HG02571 (cell line): Measurements from ENCODE around the gene CTAG1B.
"Not testable (repeated sequence)": the region's sequence is repeated elsewhere in the genome, so short reads cannot be mapped to it uniquely, and the experiment has no call there.

Experiments
- ATAC-seq: cut with Tn5 transposase; IDR thresholded peaks from one replicate; pipeline ENCODE4 v1.9.1; 2021; ENCODE audit warnings: mild to moderate bottlenecking, moderate library complexity; ENCODE audit not compliant: unreplicated experiment

CTAG1B gene

DNA sequence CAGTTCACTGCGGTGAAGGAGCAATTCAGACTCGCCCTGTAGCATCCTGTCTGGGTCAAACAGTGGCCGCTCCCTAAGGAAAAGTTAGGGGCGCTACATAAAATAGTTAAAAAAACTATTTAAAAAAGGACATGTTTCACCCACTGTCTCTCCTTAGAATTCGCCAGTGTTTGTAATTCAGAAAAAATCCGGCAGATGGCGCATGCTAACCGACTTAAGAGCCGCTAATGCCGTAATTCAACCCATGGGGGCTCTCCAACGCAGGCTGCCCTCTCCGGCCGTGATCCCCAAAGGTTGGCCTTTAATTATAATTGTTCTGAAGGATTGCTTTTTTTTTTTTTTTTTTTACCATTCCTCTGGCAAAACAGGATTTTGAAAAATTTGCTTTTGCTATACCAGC lies 28.7 kb downstream of the CTAG1B start:
- ATAC-seq: not testable (repeated sequence)

DNA sequence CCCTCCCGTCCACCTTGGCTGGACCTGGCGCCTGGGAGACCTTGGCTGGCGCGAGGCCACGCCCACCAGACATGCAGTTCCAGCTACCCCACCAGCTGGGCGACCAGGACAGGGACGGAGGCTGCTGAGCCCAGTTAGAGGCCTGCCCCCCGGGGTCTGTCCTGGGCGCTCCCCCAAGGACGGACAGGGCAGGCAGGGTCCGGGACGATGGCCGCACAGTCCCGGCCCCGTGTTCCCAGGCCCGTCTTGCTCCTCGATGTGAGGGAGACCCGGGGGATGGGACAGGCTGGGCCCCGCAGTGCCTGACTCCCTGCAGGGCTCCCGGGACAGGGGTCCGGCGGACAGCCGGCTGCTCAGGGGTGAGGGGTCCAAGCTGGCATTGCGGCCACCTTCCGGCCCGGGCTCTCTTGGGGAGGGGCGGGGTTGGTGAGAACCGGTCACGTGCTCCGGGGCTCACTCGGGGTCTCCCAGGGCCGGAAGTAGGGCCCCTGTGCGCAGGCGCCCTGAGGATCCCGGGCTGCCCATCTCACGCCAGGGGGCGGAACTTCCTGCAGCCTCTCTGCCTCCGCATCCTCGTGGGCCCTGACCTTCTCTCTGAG lies 34.4 kb downstream of the CTAG1B start, which contains the start of gene CTAG1A:
Gene CTAG1A (plus strand): TSS at position 549 of the 599 bp plus-strand sequence. CDS start 74 bp downstream, outside the sequence.
- not testable (repeated sequence) for ATAC-seq

DNA sequence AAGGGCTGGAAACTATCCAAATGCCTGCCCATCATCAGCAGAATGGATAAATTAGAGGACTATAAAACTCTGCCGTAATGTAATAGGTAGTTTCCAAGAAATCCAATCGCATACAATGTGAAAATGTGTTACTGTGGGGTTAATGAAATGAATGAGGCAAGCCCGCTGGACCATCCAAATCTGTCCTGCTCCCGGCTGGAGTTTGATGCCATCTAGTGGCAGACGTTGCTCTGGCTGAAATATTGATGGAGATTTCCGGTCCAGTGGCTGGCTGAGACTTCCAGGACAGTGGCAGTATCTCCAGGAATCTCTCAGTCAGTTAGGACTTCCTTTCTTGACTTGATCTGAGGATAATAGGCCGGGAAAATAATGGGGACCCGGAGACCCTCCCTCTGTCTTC lies 36.1 kb downstream of the CTAG1B start:
- ATAC-seq: not testable (repeated sequence)

DNA sequence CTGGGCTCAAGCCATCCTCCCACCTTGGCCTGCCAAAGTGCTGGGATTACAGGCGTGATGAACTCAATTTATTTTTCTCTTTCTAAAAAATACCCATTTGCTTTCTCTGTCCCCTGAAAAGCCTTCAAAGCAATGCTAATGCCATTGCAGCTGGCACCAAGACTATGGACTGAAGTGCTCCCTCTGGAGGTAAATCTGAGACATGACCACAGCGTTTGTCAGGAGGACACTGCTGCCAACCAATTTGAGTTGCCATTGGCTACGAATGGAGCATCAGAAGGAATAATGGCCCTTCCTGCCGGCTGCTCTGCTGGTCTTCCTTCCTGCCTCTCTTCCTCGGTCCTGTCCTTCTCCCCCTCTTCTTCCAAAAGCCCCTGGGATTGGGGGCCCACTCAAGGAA lies 44.0 kb downstream of the CTAG1B start:
- not testable (repeated sequence) for ATAC-seq

DNA sequence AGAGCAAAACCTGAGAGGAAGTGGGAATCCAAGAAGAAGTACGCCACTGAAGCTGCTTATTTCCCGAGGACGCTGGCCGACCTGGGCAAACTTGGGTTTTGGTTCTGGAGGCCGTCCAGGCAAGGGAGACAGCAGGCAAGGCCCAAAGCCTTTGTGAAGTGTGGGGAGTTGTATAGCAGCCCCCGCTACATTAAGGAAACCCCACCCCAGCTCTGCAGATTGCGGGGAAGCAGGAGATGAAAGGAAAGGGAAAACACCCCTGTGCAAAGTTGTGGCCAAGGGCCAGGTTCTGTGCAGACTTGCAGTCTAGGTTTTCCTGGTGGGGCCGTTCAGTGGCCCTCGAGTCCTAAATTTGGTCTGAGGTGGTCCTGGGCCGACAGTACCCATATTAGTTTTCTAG lies 46.0 kb downstream of the CTAG1B start:
- not testable (repeated sequence) for ATAC-seq

DNA sequence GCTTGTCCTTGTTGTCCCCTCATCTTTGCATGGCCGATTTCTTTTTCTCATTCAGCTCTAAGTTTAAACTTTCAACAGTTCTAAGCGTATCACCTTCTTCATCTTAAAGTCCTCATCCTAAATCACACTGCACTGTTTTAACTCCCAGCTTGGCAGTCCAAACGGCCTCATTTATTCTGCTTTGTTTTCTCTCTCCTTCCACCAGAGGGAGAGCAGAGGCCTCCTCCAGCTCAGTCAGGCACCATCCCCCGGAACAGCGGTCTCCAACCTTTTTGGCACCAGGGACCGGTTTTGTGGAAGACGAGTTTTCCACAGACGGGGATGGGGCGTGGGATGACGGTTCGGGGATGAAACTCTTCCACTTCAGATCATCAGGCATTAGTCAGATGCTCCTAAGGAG lies 48.7 kb downstream of the CTAG1B start:
- not testable (repeated sequence) for ATAC-seq
